GM12891 (cell line): ENCODE data around the gene LIPC.

Source experiments
- PAX5 ChIP-seq: IDR thresholded peaks from 2 replicates; pipeline ENCODE4 v1.6.1; 2011; ENCODE audit warnings: low read length, moderate library complexity, mild to moderate bottlenecking; ENCODE audit not compliant: insufficient read depth, severe bottlenecking
- POLR2A ChIP-seq: IDR thresholded peaks from 2 replicates; pipeline ENCODE4 v1.6.1; 2011; ENCODE audit warnings: low read depth, low read length, control low read depth
- POLR2AphosphoS5 ChIP-seq: IDR thresholded peaks from 2 replicates; pipeline ENCODE4 v1.6.1; 2011; ENCODE audit warnings: low read depth, low read length, control low read depth
- SPI1 ChIP-seq: IDR thresholded peaks from 2 replicates; pipeline ENCODE4 v1.6.1; 2011; ENCODE audit warnings: low read depth, low read length, control low read depth
- TAF1 ChIP-seq: IDR thresholded peaks from 2 replicates; pipeline ENCODE4 v1.6.1; 2011; ENCODE audit warnings: low read depth, low read length, control low read depth

DNA sequence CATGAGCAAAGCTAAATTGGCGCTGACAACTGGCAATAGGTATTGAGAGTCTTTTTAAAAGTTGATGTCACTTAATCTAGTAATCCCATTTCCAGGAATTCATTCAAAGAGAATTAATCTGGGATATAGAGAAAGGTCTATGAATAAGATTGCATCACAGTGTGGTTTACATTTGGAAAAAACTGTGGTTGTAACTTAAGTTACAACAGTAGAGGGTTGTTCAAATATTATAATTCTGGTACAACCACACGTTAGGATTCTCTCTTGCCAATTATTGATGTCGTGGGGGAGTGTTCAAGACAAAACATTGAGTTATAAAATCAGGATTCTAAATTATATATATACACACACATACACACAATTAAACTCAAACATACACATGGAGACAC lies 79.8 kb downstream of the LIPC start:
- TF ChIP-seq POLR2A (no peak), POLR2AphosphoS5 (no peak), PAX5 (no peak), SPI1 (no peak), TAF1 (no peak)
